ENCODE data around the gene KSR1.

Gene KSR1

DNA sequence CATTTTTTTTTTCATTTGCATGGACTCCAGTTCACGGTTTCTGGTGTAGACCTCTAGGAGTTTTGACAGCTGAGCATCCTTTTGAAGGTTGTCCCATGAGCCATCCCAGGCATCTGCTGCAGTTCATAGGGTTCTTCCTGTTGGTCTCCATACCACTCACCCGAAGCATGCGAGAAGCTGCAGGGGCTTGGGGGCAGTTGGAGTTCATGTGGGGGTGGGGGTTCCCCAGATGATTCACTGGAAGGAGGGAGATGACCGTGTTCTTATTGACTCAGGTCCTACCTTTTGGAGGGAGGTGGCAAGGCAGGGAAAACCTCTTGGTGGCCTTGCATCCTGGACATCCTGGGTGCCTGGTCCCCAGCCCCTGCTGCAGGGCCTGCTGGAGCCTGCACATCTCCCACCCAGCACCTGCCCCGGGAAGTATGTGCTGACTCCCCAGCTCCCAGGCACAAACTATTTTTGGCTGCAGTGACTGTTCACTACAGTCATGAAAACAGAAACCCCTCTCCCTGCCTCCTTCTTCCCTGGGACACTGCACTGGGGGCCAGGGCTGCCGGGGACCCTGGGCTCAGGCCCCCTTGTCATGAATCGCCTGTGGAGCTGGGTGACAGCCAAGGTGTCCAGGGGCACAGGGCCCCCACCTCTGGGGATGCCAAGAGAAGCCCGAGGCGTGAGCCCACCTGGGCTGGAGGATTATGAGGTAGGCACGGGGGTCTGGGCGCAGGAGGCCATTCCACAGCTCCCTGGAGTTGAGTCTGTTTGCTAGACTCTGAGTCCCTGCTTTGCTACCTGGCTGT lies 109.8 kb downstream of the KSR1 start:
- TF ChIP-seq POLR2AphosphoS5 (IDR thresholded peaks at IDR 0.05; ENCODE audit: borderline replicate concordance, low read depth, low read length): no peak
- TF ChIP-seq FOXP2 (optimal IDR thresholded peaks at IDR 0.05; ENCODE audit: control extremely low read depth, extremely low read length, insufficient read depth): no peak
- no peak for TF ChIP-seq EZH2 (IDR thresholded peaks at IDR 0.05)
- DNase-seq (ENCODE audit: low read depth, low spot score): no peak
- Histone ChIP-seq H3K4me3 (no peak overlapping the region), H3K9ac (ENCODE audit: insufficient read length) (no peak overlapping the region), H3K9me3 (ENCODE audit: low read depth, low read length) (no peaks in the 10 kb centered on the region), H3K27ac (peak overlapping the region; percentile 39), H3K36me3 (ENCODE audit: insufficient read depth, low read length) (peaks cover 4% of the 10 kb centered on the region; the same call in 1 of the 2 replicates)

DNA sequence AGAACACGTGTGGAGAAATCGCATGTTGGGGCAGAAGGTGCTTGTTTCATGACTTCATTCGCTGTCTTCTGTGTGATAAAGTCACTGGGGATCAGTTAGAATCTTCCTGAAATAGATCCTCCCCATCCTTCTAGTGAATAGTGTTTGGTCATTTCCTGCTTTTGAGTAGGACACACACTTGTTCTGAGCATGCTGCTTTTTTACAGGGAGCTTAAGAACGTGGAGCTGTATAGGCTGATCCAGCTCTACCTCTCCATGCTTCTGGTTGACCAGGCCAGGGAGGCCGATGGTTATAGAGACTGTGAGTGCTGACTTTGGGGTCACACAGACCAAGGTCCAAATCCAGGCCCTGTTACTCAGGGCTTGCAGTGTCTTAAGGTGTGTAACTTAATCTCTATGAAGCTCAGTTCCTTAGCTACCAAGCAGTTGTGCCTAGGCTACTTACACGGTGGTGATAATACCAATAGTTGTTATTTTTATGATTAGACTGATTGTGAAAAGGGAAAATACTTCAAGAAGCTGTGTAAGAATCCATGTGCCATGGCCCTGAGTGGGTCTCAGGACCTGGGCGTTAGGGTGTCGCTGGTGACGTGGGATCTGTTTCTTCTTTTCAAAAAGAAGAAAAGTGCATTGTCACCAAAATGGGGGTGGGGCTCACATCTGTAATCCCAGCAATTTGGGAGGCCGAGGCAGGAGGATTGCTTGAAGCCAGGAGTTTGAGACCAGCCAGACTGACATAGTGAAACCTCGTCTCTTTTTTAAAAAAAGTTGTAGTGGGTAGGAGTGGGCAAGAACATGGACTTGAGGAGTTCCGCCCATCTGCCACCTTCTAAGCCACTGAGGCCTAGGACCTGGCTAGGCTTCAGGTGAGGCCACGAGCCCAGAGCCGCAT lies 110.7 kb downstream of the KSR1 start:
- H3K27ac ChIP-seq: peak overlapping the region; percentile 39
- TF ChIP-seq FOXP2 (optimal IDR thresholded peaks at IDR 0.05; ENCODE audit: control extremely low read depth, extremely low read length, insufficient read depth): no peak
- TF ChIP-seq POLR2AphosphoS5 (IDR thresholded peaks at IDR 0.05; ENCODE audit: borderline replicate concordance, low read depth, low read length): no peak

DNA sequence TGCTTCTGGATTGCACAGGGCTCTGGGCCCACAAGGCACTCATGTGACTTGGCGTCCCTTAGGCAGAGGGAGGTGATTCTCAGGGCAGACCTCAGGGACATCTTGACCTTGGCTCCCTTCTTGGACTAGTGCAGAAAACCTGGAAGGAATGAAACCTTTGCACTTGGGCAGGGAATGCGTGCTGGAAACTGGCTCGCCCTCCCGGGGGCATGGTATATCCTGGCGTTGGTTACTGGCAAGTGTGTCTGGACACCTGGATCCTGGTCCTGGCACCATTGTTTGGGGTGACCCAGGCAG lies 111.3 kb downstream of the KSR1 start:
- Histone ChIP-seq H3K9ac (ENCODE audit: insufficient read length) (no peak overlapping the region), H3K27ac (no peak overlapping the region), H3K9me3 (ENCODE audit: low read depth, low read length) (no peaks in the 10 kb centered on the region), H3K4me3 (no peak overlapping the region), H3K36me3 (ENCODE audit: insufficient read depth, low read length) (peaks cover 4% of the 10 kb centered on the region; the same call in 1 of the 2 replicates)
- no peak for DNase-seq (ENCODE audit: low read depth, low spot score)
- no peak for TF ChIP-seq EZH2 (IDR thresholded peaks at IDR 0.05)
- TF ChIP-seq FOXP2 (optimal IDR thresholded peaks at IDR 0.05; ENCODE audit: control extremely low read depth, extremely low read length, insufficient read depth): no peak
- no peak for TF ChIP-seq POLR2AphosphoS5 (IDR thresholded peaks at IDR 0.05; ENCODE audit: borderline replicate concordance, low read depth, low read length)

More for the DNA sequence above, 110.7 kb downstream of the KSR1 start:
- H3K36me3 ChIP-seq (ENCODE audit: insufficient read depth, low read length): peaks cover 4% of the 10 kb centered on the region; the same call in 1 of the 2 replicates
- DNase-seq (ENCODE audit: low read depth, low spot score): no peak
- no peak overlapping the region for H3K9ac ChIP-seq (ENCODE audit: insufficient read length)
- H3K4me3 ChIP-seq: no peak overlapping the region
- H3K9me3 ChIP-seq (ENCODE audit: low read depth, low read length): no peaks in the 10 kb centered on the region

DNA sequence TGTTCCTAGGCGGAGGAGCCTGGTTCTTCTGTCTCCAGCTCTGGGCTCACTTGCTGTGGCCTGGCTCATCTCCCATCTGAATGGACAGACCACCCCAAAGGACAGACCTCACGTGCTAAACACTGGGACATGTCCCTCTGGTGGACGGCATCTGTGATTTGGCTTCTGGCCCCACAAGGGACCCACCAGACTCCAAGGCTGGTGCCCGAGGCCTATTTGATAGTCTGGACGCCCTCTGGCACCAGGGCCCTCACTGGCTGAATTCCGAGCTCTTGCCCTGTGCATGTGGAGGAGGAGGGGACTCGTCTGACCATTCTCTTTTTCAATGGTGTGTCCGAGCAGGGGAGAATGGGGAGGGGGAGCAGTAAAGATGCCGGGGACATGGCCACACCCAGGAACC lies 112.0 kb downstream of the KSR1 start:
- no peak for TF ChIP-seq FOXP2 (optimal IDR thresholded peaks at IDR 0.05; ENCODE audit: control extremely low read depth, extremely low read length, insufficient read depth)
- TF ChIP-seq POLR2AphosphoS5 (IDR thresholded peaks at IDR 0.05; ENCODE audit: borderline replicate concordance, low read depth, low read length): no peak
- TF ChIP-seq EZH2 (IDR thresholded peaks at IDR 0.05): no peak
- peaks cover 4% of the 10 kb centered on the region; the same call in 1 of the 2 replicates for H3K36me3 ChIP-seq (ENCODE audit: insufficient read depth, low read length)
- DNase-seq (ENCODE audit: low read depth, low spot score): no peak
- H3K9me3 ChIP-seq (ENCODE audit: low read depth, low read length): no peaks in the 10 kb centered on the region
- H3K27ac ChIP-seq: no peak overlapping the region
- H3K4me3 ChIP-seq: no peak overlapping the region
- no peak overlapping the region for H3K9ac ChIP-seq (ENCODE audit: insufficient read length)

DNA sequence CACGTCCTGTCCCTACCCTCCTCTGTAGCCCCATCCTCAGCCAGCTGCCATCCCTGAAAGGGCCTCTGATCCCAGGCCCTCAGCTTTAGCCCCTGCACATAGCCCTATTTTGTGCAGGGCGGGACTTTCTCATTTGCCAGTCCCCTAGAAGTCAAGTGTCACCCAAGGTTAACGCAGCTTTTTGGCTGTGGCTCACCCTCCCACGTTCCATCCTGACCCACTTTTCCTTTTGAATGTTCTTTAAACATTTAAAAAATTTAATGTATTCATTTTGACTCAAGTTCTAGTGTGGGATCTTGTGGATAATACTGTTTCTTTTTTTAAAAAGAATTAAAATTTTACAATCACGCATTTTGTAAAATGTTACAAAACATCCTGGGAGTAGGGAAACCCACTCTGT lies 112.6 kb downstream of the KSR1 start:
- peak overlapping the region; percentile 6; the same call in 1 of the 2 replicates for H3K27ac ChIP-seq
- H3K4me3 ChIP-seq: no peak overlapping the region
- TF ChIP-seq POLR2AphosphoS5 (IDR thresholded peaks at IDR 0.05; ENCODE audit: borderline replicate concordance, low read depth, low read length) (no peak), EZH2 (IDR thresholded peaks at IDR 0.05) (no peak), FOXP2 (optimal IDR thresholded peaks at IDR 0.05; ENCODE audit: control extremely low read depth, extremely low read length, insufficient read depth) (no peak)
- H3K9me3 ChIP-seq (ENCODE audit: low read depth, low read length): no peaks in the 10 kb centered on the region
- peaks cover 4% of the 10 kb centered on the region; the same call in 1 of the 2 replicates for H3K36me3 ChIP-seq (ENCODE audit: insufficient read depth, low read length)
- no peak overlapping the region for H3K9ac ChIP-seq (ENCODE audit: insufficient read length)
- DNase-seq (ENCODE audit: low read depth, low spot score): no peak

DNA sequence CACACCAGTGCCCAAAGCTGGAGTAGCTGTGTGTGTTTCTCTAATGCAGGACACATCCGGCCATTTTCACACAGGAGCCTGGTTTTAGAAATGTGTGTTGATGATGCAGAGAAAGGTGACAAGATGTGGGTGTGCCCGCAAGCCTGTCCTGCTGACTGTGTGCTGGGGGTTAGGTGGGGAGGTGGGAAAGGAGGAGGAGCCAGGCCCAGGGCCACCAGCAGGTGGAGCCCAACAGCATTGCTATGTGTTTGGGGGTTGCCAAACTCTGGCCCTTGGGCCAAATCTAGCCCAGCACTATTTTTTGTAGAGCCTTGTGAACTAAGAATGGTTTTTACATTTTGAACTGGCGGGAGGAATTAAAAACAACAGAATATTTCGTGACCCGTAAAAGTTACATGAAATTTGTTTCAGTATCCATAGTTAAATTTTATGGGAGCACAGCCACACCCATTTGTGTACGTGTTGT lies 113.0 kb downstream of the KSR1 start:
- H3K27ac ChIP-seq: peak overlapping the region; percentile 6
- peaks cover 4% of the 10 kb centered on the region; the same call in 1 of the 2 replicates for H3K36me3 ChIP-seq (ENCODE audit: insufficient read depth, low read length)
- no peaks in the 10 kb centered on the region for H3K9me3 ChIP-seq (ENCODE audit: low read depth, low read length)
- DNase-seq (ENCODE audit: low read depth, low spot score): no peak
- no peak overlapping the region for H3K9ac ChIP-seq (ENCODE audit: insufficient read length)
- no peak overlapping the region for H3K4me3 ChIP-seq
- TF ChIP-seq FOXP2 (optimal IDR thresholded peaks at IDR 0.05; ENCODE audit: control extremely low read depth, extremely low read length, insufficient read depth) (no peak), EZH2 (IDR thresholded peaks at IDR 0.05) (no peak), POLR2AphosphoS5 (IDR thresholded peaks at IDR 0.05; ENCODE audit: borderline replicate concordance, low read depth, low read length) (no peak)

DNA sequence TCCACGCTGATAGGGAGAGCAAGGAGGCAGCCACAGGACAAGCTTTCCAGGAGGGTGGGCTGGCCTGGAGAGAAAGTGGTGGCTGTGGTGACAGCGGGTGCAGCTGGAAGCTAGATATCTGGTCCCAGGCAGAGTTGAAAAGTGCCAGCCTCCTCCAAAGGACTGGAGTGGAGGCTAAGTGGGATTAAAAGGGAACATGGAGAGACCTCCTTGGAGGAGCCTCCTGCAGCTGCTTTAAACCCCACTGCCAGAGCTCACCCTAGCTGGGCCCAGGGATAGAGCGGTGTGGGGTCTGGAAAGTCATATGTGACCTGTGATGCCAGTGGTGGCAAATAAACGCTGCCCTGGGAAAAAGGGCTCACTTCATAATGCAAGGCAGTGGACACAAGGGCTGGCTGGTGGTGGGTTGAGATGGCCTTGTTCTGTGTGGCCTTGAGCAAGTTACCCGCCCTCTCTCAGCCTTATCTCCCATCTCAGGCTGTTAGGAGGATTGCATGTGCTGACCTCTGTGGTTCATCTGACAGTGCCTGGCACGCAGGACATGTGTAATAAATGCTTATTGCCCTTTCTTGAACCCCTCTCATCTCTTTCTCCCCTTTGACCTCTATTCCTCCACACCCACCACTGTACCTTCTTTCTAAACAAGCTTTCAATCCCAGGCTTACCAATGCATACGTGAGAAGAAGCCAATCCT lies 113.8 kb downstream of the KSR1 start:
- TF ChIP-seq FOXP2 (optimal IDR thresholded peaks at IDR 0.05; ENCODE audit: control extremely low read depth, extremely low read length, insufficient read depth) (no peak), EZH2 (IDR thresholded peaks at IDR 0.05) (no peak), POLR2AphosphoS5 (IDR thresholded peaks at IDR 0.05; ENCODE audit: borderline replicate concordance, low read depth, low read length) (no peak)
- no peak for DNase-seq (ENCODE audit: low read depth, low spot score)
- no peak overlapping the region for H3K9ac ChIP-seq (ENCODE audit: insufficient read length)
- no peak overlapping the region for H3K4me3 ChIP-seq
- no peaks in the 10 kb centered on the region for H3K9me3 ChIP-seq (ENCODE audit: low read depth, low read length)
- peaks cover 4% of the 10 kb centered on the region; the same call in 1 of the 2 replicates for H3K36me3 ChIP-seq (ENCODE audit: insufficient read depth, low read length)
- peak overlapping the region; percentile 6; the same call in 1 of the 2 replicates for H3K27ac ChIP-seq

DNA sequence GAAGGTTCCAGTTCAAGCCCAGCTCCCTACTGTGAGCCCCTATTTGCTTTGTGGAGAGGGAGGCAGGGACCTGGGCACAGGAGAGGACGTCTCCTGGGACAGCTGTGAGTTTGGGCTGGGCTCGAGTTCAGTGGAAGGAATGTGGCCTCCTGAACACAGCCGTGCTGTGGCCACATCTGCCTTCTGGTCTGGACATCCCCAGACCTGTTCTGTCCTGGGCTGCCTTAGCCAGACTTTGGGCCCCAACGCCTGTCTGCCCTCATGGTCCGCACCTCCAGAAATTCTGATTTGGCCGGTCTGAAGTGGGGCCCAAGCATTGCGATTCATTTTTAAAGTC lies 114.3 kb downstream of the KSR1 start:
- Histone ChIP-seq H3K9me3 (ENCODE audit: low read depth, low read length) (no peaks in the 10 kb centered on the region), H3K9ac (ENCODE audit: insufficient read length) (no peak overlapping the region), H3K36me3 (ENCODE audit: insufficient read depth, low read length) (peaks cover 4% of the 10 kb centered on the region; the same call in 1 of the 2 replicates), H3K4me3 (no peak overlapping the region), H3K27ac (no peak overlapping the region)
- DNase-seq (ENCODE audit: low read depth, low spot score): no peak
- TF ChIP-seq FOXP2 (optimal IDR thresholded peaks at IDR 0.05; ENCODE audit: control extremely low read depth, extremely low read length, insufficient read depth): no peak
- no peak for TF ChIP-seq POLR2AphosphoS5 (IDR thresholded peaks at IDR 0.05; ENCODE audit: borderline replicate concordance, low read depth, low read length)
- TF ChIP-seq EZH2 (IDR thresholded peaks at IDR 0.05): no peak
